C4-2B (cell line): ENCODE data around the gene GIPC3.

Experiments used
- H3K27ac ChIP-seq: fragments of 450-650 bp; 2 replicates; pipeline ENCODE4 v1.5.1; 2017
- ZFX ChIP-seq: fragments of 450-650 bp; IDR thresholded peaks from 2 replicates; pipeline ENCODE4 v1.6.1; 2017
- TF ChIP-seq, protein P1 (sequence below): fragments of 450-650 bp; conservative IDR thresholded peaks from 2 replicates; pipeline ENCODE4 v1.5.1; 2017; ENCODE audit warnings: mild to moderate bottlenecking

Gene GIPC3

DNA sequence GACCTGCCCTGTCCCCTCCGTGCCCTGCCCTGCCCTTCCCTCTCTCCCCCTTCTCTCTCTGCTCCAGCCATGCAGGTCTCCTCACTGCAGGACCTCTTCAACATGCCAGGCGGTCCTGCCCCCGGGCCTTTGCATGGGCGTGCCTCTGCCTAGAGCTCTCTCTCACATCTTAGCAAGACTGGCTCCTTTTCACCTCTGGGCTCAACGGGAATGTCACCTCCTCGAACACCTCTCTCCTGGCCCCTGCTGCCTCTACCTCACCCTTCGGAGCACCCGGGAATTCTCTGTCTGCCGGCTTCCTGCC lies 33.5 kb upstream of the GIPC3 start:
- TF ChIP-seq ZFX, result no peak
- TF ChIP-seq, protein P1, sequence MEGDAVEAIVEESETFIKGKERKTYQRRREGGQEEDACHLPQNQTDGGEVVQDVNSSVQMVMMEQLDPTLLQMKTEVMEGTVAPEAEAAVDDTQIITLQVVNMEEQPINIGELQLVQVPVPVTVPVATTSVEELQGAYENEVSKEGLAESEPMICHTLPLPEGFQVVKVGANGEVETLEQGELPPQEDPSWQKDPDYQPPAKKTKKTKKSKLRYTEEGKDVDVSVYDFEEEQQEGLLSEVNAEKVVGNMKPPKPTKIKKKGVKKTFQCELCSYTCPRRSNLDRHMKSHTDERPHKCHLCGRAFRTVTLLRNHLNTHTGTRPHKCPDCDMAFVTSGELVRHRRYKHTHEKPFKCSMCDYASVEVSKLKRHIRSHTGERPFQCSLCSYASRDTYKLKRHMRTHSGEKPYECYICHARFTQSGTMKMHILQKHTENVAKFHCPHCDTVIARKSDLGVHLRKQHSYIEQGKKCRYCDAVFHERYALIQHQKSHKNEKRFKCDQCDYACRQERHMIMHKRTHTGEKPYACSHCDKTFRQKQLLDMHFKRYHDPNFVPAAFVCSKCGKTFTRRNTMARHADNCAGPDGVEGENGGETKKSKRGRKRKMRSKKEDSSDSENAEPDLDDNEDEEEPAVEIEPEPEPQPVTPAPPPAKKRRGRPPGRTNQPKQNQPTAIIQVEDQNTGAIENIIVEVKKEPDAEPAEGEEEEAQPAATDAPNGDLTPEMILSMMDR, result no peak

DNA sequence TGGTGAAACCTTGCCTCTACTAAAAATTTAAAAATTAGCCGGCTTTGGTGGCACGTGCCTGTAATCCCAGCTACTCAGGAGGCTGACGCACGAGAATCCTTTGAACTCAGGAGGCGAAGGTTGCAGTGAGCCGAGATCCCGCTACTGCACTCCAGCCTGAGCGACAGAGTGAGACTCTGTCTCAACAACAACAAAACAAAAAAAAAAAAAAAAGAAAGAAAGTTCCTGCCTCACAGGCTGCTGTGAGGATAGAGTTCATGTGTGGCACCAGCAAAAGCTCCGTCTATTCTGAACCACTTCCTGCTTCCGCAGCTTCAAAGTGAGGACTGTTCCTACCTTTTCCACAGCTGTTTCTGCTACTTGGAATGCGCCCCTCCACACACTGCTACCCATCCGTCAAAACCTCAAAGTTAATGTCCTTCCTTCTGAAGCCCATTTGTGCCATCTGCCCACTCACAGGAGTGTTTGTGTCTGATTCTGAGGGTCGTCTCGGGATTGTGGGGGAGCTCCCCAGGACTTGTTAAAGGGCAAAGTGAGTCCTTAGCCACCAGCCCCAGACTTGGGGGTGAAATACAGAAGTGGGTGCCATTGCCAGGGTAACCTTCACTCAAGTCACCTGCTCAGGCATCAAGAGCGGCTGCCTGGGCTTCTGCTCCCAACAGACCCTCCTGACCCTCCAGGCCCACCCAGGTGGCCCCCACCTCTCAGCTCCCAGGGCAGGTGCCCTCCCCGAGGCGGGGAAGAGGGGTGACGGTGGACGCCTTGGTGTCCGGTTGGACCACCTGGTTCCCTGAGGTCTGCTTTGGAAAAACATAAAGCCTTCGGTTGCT lies 30.8 kb upstream of the GIPC3 start:
- no peak for TF ChIP-seq ZFX
- TF ChIP-seq, protein P1, result no peak
- H3K27ac ChIP-seq, result no peak overlapping the region

More for the DNA sequence above, 33.5 kb upstream of the GIPC3 start:
- H3K27ac ChIP-seq, result no peak overlapping the region

DNA sequence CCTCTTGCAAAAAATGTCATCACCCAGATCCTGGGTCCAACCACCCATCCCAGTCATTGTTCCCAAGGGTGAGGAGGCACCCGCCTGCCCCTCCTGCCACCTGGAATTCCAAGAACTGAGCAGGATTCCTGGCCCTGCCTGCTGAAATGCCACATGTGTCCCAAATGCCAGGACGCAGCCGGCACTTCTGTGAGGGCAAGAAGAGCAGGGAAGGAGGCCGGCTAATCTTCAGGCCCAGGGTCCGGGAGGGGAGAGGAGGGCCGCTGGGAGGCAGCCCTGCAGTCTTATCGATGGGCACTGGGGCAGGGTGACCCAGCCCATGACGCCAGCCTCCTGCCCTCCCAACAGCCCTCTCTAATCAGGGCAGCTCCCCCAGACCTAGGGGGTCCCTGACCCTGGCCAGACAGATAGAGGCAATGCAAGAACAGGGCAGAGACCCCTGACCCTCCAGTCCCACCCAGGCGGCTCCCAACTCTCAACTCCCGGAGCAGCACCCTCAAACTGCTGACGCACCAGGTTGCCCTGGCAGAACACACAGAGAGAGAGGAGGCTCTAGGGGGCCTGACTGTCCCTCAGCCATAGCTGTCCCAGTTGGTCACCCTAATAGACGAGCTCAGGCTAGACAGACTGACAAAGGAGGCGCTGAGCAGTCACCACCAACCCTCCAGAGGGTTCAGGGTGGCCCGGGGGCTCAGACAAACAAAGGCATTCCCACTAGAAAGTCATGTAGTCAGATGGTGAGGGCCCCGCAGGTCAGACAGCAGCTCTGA lies 29.4 kb upstream of the GIPC3 start:
- H3K27ac ChIP-seq, result peak overlapping the region; percentile 92; the same call in 1 of the 2 replicates
- TF ChIP-seq ZFX, result no peak
- TF ChIP-seq, protein P1, result no peak

DNA sequence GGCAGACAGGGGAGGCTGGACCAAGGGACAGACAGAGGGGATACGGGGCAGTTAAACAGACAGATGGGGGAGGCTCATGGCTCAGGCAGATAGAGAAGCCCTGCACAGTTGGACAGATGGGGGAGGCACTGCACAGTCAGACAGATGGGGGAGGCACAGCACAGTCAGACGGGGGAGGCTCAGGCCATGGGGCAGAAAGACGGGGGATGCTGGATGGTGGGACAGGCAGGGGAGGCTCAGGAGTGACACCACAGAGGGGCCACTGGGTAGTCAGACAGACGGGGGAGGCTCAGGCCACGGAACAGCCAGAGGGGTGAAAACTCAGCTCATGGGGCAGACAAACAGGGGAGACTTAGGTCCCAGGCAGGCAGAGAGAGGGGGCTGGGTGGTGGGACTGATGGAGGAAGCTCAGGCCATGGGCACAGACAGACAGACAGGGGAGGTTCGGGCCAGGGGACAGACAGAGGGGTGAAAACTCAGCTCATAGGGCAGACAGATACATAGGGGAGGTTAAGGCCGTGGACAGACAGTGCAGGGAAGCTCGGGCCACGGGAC lies 28.8 kb upstream of the GIPC3 start:
- peak overlapping the region; percentile 92 for H3K27ac ChIP-seq
- TF ChIP-seq ZFX, result no peak
- TF ChIP-seq, protein P1, result no peak

DNA sequence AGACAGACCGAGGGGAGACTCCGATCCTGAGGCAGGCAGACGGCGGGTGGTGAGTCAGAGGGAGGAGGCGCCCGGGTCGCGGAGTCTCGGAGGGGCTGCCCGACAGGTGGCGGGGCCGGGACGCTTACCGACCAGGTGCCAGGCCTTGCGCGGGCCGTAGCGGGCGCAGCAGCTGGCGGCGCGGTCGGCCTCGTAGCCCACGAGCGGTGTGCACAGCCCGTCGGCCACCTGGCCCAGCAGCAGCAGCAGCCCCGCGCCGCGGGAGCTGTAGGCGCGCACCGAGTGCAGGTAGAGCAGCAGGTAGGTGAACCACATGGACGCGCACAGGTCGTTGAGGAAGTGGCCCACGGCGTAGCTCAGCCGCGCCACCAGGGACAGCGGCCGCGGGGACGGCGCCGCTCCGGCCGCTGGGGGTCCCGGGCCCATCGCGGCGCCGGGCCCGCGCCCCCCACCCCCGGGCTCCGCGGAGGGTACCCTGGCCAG lies 28.3 kb upstream of the GIPC3 start:
- peak overlapping the region; percentile 92 for H3K27ac ChIP-seq

DNA sequence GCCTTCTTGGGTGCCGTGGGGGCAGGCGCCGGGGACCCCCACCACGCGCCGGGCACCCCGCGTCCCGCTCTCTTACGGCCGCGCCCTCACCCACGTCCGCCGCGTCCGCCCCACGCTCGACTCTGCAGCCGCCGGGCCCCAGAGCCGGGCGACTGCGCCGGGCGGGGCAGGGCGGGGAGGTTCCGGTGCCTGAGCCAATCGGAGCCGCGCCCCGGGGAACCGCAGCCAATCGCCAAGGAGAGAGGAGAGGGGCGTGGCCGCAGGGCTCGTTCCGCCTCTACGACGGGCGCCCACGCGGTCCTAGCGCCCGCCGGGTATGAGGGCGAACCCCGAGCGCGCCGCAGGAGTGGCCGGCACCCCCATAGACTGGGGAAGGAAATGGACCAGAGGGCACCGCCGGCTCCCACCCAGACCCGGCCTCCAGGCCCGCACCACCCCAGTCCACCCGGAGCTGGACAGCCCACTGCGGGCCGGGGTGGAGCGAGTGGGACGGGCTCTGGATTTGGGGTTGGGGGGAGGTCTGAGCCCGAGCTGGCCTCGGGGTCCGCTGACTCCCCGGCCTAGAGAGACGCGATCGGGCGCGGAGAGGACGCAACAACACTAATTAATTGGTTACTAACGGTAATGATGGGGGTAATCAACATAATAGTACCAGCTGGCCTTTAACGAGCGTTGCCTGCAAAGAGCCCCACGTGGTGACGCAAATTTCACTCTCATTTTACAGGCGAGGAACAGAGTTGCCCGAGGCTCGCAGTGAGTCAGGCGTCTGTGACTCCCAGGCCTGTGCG lies 27.6 kb upstream of the GIPC3 start, which contains the start of gene MFSD12:
Gene MFSD12 (minus strand): TSS at position 126 of the 788 bp plus-strand sequence. CDS start 183 bp downstream, outside the sequence.
- H3K27ac ChIP-seq, result peak within 1 kb of the TSS; percentile 92
- TF ChIP-seq, protein P1, result no peak
- TF ChIP-seq ZFX, result peak; percentile 46; the same call in 1 of the 2 replicates

More for the DNA sequence above, 28.3 kb upstream of the GIPC3 start:
- TF ChIP-seq, protein P1, result no peak
- TF ChIP-seq ZFX, result peak; percentile 63; the same call in 1 of the 2 replicates
